Measurements from ENCODE around the gene GPR162. TPM values are rescaled to one million over a fixed set of nuclear protein-coding genes. Genes with fewer than 3 reads are reported as not detected.
A peak's percentile ranks its signal among the peaks of the same experiment; 100 is the strongest.

Gene GPR162
- total and polyA plus RNA-seq, 7 donors, result 0.50 to 2.8 (median 1.0) TPM

DNA sequence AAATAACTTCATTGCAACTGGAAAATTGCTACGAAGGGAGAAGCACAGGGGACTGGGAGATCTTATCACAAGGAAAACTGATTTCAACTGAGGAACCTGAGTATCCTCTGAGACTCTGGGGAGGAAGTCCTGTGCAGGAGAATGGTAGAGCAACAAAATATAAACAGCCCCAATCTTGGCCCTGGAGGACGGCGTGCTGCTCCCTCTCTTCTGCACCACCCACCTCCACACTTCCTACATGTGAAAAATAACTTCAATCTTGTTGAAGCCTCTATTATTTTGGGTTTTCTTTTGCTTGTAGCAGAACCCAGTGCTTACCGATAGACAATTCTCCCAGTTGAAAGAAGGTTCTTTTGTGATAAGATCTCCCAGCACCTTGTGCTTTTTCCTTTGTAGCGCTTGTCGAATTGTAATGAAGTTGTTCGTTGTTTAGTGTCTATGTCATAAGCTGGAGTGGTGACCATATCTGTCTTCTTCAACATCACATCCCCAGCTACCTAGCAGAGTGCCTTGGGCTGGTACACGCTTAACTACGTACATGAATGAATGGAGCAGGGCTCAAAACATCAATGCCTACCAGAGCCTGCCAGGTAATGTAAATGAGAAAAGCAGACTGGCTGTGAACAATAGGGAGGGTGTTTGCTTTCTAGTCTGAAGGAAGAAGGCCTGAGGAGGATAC, 35.1 kb upstream of the GPR162 start:
- intact Hi-C loops (cut with DNase I), result no loop called here
- no peak overlapping the region for H3K27ac ChIP-seq
- no peaks in the 10 kb centered on the region for H3K27me3 ChIP-seq (ENCODE audit: insufficient read depth in 3 of 3, low read length in 2 of 3)

GRCh38 chr12:6787309-6787708, 34.3 kb upstream of the GPR162 start:
- Histone ChIP-seq H3K9me3 (no peaks in the 10 kb centered on the region), H3K4me1 (no peaks in the 10 kb centered on the region), H3K27me3 (ENCODE audit: insufficient read depth in 3 of 3, low read length in 2 of 3) (peaks cover 0 to under 1% (median 0%) of the 10 kb centered on the region in 3 donors), H3K27ac (no peak overlapping the region), H3K4me3 (no peak overlapping the region), H3K36me3 (ENCODE audit: insufficient read depth in 1 of 2, low read depth in 1 of 2) (no peaks in the 10 kb centered on the region)
- ATAC-seq (no peak), DNase-seq (no peak)
- TF ChIP-seq CTCF (IDR thresholded peaks at IDR 0.05), result no peak
- intact Hi-C loops (cut with DNase I), result no loop called here
- 83 to 95% (median 93%) methylated on average over 5 of the region's 5 CpGs for WGBS, 3 donors

More for the DNA sequence above, 35.1 kb upstream of the GPR162 start:
- no peaks in the 10 kb centered on the region for H3K36me3 ChIP-seq (ENCODE audit: insufficient read depth in 1 of 2, low read depth in 1 of 2)
- no peaks in the 10 kb centered on the region for H3K9me3 ChIP-seq
- H3K4me3 ChIP-seq, result no peak overlapping the region
- ATAC-seq (no peak), DNase-seq (no peak)
- no peaks in the 10 kb centered on the region for H3K4me1 ChIP-seq
- WGBS, 3 donors, result 62 to 73% (median 65%) methylated on average over 9 of the region's 9 CpGs
- no peak for TF ChIP-seq CTCF (IDR thresholded peaks at IDR 0.05)

GRCh38 chr12:6788972-6789924, 32.4 kb upstream of the GPR162 start, which contains the start of gene CD4:
TSS of gene CD4 (plus strand) at chr12:6789528. CDS start at chr12:6800139, 10,611 bp downstream.
- intact Hi-C loops (cut with DNase I), result no loop called here
- Histone ChIP-seq H3K36me3 (ENCODE audit: insufficient read depth in 1 of 2, low read depth in 1 of 2) (no peaks in the 10 kb centered on the region), H3K9me3 (no peaks in the 10 kb centered on the region), H3K27me3 (ENCODE audit: insufficient read depth in 3 of 3, low read length in 2 of 3) (peaks cover 0 to 4% (median 0%) of the 10 kb centered on the region in 3 donors), H3K27ac (no peak within 1 kb of the TSS), H3K4me1 (no peaks in the 10 kb centered on the region), H3K4me3 (peak within 1 kb of the TSS; percentile 39)
- WGBS, 3 donors, result 54 to 68% (median 58%) methylated on average over 18 of the region's 18 CpGs
- DNase-seq (peak; percentile 63 to 77), ATAC-seq (peak in 2 of 4 donors; percentile 48 to 57)
- no peak for TF ChIP-seq CTCF (IDR thresholded peaks at IDR 0.05)

DNA sequence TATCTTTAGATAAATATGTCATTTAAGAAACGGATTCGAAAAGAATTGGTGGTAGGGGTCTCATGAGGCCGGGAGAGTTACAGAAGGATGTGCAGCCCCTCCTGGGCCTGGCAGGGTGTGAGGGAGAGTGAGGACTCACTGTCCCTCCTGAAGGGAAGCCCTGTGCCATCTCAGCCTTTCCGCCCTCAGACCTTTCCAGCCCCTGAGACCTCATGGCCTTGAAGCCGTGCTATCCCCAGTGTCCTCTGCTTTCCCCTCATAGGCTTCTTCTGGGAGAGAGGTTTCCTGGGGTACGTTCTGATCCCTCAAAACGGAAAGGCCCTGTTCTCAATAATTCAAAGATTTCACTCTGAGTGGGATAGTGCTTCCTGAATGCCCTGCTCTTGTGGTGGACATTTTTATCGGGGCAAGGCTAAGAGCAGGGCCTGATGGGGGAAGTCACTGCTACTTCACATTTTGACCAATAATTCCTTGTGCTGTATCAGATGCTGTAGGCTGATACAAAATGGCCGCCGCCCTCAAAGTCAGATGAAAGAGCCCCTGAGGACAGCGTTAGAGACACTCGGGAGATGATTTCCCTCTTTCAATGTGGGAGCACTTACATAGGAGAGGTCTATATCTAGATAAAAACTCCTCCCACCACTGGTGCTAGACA, 31.0 kb upstream of the GPR162 start:
- peaks cover 0 to 4% (median 2%) of the 10 kb centered on the region in 3 donors for H3K27me3 ChIP-seq (ENCODE audit: insufficient read depth in 3 of 3, low read length in 2 of 3)
- H3K36me3 ChIP-seq (ENCODE audit: insufficient read depth in 1 of 2, low read depth in 1 of 2), result no peaks in the 10 kb centered on the region
- no peak overlapping the region for H3K4me3 ChIP-seq
- no peaks in the 10 kb centered on the region for H3K9me3 ChIP-seq
- no peaks in the 10 kb centered on the region for H3K4me1 ChIP-seq
- no peak overlapping the region for H3K27ac ChIP-seq
- intact Hi-C loops (cut with DNase I), result no loop called here
- DNase-seq, result no peak
- 86 to 89% (median 87%) methylated on average over 12 of the region's 12 CpGs for WGBS, 3 donors
- no peak for TF ChIP-seq CTCF (IDR thresholded peaks at IDR 0.05)
- ATAC-seq, result no peak

Measured in psoas muscle (tissue), 8 donors.